Peyer's patch (tissue), 4 donors: ENCODE measurements around the gene PPP1R15A.

ENCODE experiments used
- POLR2A ChIP-seq, 2 donors: fragments of 450-650 bp; IDR thresholded peaks; one replicate each; pipeline ENCODE4 v1.5.1; 2017; ENCODE audit warnings: antibody characterized with exemption in 2 of 2, mild to moderate bottlenecking in 2 of 2, moderate library complexity in 2 of 2
- TF ChIP-seq, protein P1 (sequence below), 6 experiments: fragments of 450-650 bp in 4 of 6; fragments of 200-600 bp in 2 of 6; sonication (generic) in 1 of 6; IDR thresholded peaks; one replicate each; pipeline ENCODE4 v1.5.1; 2017 to 2019; ENCODE audit warnings: antibody characterized with exemption in 6 of 6, mild to moderate bottlenecking in 3 of 6, moderate library complexity in 1 of 6

DNA sequence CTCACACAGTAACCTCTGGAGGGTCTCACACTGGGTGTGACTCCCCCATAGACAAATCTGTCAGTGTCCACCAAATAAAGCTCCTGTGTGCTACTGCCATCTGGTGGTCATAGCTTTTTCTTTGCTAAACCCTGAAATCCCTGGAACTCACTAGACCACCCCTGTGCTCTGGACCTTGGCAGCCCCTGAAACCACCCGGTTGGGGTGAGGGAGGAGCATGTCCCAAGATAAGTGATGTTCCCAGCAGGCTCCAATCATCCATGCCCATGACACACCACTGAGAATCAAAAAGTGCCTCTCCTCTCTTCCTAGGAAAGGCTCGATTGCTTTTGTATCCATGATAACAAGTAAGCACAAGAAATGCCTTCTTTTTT is 29.4 kb upstream of the PPP1R15A start:
- TF ChIP-seq, protein P1, sequence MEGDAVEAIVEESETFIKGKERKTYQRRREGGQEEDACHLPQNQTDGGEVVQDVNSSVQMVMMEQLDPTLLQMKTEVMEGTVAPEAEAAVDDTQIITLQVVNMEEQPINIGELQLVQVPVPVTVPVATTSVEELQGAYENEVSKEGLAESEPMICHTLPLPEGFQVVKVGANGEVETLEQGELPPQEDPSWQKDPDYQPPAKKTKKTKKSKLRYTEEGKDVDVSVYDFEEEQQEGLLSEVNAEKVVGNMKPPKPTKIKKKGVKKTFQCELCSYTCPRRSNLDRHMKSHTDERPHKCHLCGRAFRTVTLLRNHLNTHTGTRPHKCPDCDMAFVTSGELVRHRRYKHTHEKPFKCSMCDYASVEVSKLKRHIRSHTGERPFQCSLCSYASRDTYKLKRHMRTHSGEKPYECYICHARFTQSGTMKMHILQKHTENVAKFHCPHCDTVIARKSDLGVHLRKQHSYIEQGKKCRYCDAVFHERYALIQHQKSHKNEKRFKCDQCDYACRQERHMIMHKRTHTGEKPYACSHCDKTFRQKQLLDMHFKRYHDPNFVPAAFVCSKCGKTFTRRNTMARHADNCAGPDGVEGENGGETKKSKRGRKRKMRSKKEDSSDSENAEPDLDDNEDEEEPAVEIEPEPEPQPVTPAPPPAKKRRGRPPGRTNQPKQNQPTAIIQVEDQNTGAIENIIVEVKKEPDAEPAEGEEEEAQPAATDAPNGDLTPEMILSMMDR (IDR thresholded peaks at IDR 0.05), result peak; percentile 66 to 86 (median 72)
- TF ChIP-seq POLR2A (IDR thresholded peaks at IDR 0.05), result no peak
